ENCODE measurements around the gene SLC13A4.

SLC13A4 gene

GRCh38 chr7:135683609-135684008 is 44.4 kb downstream of the SLC13A4 start:
- Histone ChIP-seq H3K36me3 (peaks cover 14% of the 10 kb centered on the region), H3K27me3 (no peaks in the 10 kb centered on the region), H3K9me3 (no peaks in the 10 kb centered on the region), H3K27ac (no peak overlapping the region), H3K4me3 (ENCODE audit: low read depth in 1 of 2, low read length in 1 of 2) (no peak overlapping the region), H3K4me1 (ENCODE audit: control insufficient read depth in 1 of 2, insufficient read depth in 1 of 2, low read depth in 1 of 2, low read length in 1 of 2) (no peaks in the 10 kb centered on the region)
- TF ChIP-seq, protein P1, sequence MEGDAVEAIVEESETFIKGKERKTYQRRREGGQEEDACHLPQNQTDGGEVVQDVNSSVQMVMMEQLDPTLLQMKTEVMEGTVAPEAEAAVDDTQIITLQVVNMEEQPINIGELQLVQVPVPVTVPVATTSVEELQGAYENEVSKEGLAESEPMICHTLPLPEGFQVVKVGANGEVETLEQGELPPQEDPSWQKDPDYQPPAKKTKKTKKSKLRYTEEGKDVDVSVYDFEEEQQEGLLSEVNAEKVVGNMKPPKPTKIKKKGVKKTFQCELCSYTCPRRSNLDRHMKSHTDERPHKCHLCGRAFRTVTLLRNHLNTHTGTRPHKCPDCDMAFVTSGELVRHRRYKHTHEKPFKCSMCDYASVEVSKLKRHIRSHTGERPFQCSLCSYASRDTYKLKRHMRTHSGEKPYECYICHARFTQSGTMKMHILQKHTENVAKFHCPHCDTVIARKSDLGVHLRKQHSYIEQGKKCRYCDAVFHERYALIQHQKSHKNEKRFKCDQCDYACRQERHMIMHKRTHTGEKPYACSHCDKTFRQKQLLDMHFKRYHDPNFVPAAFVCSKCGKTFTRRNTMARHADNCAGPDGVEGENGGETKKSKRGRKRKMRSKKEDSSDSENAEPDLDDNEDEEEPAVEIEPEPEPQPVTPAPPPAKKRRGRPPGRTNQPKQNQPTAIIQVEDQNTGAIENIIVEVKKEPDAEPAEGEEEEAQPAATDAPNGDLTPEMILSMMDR (IDR thresholded peaks at IDR 0.05), result no peak

DNA sequence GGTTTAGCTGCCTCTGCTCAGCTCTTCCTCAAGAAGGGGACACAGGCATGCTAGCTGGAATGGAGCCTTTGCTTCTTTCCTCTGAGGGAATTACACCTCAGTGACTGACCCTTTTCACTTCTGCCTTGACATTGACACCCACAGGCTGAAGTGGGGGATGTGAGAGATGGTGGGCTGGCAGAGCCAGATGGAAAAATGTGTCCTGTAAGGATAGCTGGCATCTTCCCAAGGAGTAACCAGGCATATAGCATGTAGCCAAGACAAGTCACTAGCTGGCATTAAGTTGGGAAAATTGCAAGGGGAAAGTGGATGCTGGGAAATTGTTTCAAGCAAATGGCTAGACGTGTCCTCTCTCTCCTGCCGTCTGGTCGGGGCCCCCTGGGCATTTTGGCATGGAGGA is 45.8 kb downstream of the SLC13A4 start:
- H3K36me3 ChIP-seq, result peaks cover 22% of the 10 kb centered on the region
- TF ChIP-seq, protein P1 (IDR thresholded peaks at IDR 0.05), result no peak
- H3K27me3 ChIP-seq, result no peaks in the 10 kb centered on the region
- H3K9me3 ChIP-seq, result no peaks in the 10 kb centered on the region
- no peak overlapping the region for H3K4me3 ChIP-seq (ENCODE audit: low read depth in 1 of 2, low read length in 1 of 2)
- no peak overlapping the region for H3K27ac ChIP-seq
- no peaks in the 10 kb centered on the region for H3K4me1 ChIP-seq (ENCODE audit: control insufficient read depth in 1 of 2, insufficient read depth in 1 of 2, low read depth in 1 of 2, low read length in 1 of 2)

DNA sequence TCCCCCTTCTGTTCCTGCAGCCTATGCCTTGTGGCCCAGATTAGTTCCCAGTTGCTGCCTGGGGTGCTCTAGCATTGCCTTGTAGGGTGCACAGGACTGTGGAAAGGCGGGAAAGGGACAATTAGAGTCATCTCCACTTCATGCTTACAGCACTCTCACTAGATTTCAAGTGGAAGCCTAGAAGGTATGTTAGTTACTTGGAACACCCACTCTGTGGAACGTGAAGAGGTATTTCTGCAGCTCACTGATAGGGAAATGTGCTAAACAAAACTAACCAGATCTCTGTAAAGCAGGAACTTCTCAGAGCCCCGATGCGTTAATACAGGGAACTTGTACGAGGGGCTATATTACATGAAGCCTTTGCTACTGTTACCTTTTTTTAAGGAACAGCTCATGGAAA is 46.2 kb downstream of the SLC13A4 start:
- H3K4me1 ChIP-seq (ENCODE audit: control insufficient read depth in 1 of 2, insufficient read depth in 1 of 2, low read depth in 1 of 2, low read length in 1 of 2), result no peaks in the 10 kb centered on the region
- TF ChIP-seq, protein P1 (IDR thresholded peaks at IDR 0.05), result no peak

DNA sequence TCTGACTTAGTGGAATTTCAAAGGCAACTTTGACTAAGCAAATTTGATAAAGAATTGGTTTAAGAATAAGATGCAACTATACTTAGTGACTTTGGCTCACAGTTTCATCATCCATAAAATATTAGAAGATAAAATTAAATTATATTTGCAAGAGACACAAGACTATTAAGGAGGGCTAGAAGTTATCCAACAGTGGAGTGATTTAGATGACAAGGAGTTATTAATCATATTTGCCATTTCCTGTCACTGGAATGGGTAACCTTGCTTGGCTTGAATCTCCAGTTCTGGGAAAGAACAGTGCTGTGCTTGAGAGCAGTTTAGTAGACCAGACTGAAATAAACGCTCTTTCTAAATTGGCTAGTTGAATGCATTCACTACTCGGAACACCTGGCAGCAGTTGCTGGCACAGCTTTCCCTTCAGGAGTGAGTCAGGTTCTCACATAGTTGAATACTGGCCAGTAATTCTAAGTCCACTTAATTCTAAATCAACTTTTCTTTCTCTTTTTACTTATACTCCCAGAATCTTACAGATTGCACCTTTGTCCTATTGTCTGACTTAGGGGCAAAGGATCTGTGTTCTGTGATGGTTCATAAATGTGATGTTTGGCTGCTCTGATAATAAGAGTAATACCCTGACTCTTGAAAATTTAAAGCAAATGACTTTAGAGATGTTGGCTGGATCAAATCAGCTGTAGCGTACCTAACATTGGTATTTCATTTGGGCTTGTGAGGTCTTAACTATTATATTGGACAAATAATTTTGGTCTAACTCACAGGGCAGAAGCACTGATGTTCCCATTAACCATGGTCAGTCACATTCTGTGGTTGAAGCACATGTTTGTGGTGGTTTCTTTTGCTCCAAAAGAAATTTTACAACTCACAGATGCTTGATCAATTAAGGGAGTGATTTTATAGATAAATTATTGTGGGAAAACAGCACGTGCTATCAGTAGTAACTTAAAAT is 49.1 kb downstream of the SLC13A4 start:
- Histone ChIP-seq H3K36me3 (peaks cover 40% of the 10 kb centered on the region), H3K9me3 (no peaks in the 10 kb centered on the region), H3K27ac (no peak overlapping the region), H3K27me3 (no peaks in the 10 kb centered on the region), H3K4me3 (ENCODE audit: low read depth in 1 of 2, low read length in 1 of 2) (no peak overlapping the region), H3K4me1 (ENCODE audit: control insufficient read depth in 1 of 2, insufficient read depth in 1 of 2, low read depth in 1 of 2, low read length in 1 of 2) (no peaks in the 10 kb centered on the region)
- TF ChIP-seq, protein P1 (IDR thresholded peaks at IDR 0.05), result no peak

More for the DNA sequence above, 46.2 kb downstream of the SLC13A4 start:
- Histone ChIP-seq H3K27me3 (no peaks in the 10 kb centered on the region), H3K4me3 (ENCODE audit: low read depth in 1 of 2, low read length in 1 of 2) (no peak overlapping the region), H3K27ac (no peak overlapping the region), H3K36me3 (peaks cover 24% of the 10 kb centered on the region), H3K9me3 (no peaks in the 10 kb centered on the region)

GRCh38 chr7:135673360-135673706 is 54.7 kb downstream of the SLC13A4 start:
- H3K36me3 ChIP-seq, result peaks cover 39% of the 10 kb centered on the region
- H3K9me3 ChIP-seq, result no peaks in the 10 kb centered on the region
- TF ChIP-seq, protein P1 (IDR thresholded peaks at IDR 0.05), result no peak
- H3K4me3 ChIP-seq (ENCODE audit: low read depth in 1 of 2, low read length in 1 of 2), result no peak overlapping the region
- H3K27ac ChIP-seq, result no peak overlapping the region
- H3K27me3 ChIP-seq, result no peaks in the 10 kb centered on the region
- H3K4me1 ChIP-seq (ENCODE audit: control insufficient read depth in 1 of 2, insufficient read depth in 1 of 2, low read depth in 1 of 2, low read length in 1 of 2), result no peaks in the 10 kb centered on the region
